CD8-positive, alpha-beta memory T cell (primary cell): ENCODE measurements around the gene MAMDC4. TPM values are rescaled to one million over a fixed set of nuclear protein-coding genes. Genes with fewer than 3 reads are reported as not detected.
"Not testable (repeated sequence)": the region's sequence is repeated elsewhere in the genome, so short reads cannot be mapped to it uniquely, and the experiment has no call there.

Experiments used
- CTCF ChIA-PET: fragments of 350-600 bp; sonication (Branson Sonifier 250); formaldehyde crosslinking; loops from one replicate; lab custom pipeline; 2021; ENCODE audit warnings: antibody characterized with exemption; lab: Charles Lee
- POLR2A ChIA-PET: fragments of 350-600 bp; sonication (Branson Sonifier 250); formaldehyde crosslinking; loops from one replicate; lab custom pipeline; 2021; ENCODE audit warnings: antibody characterized with exemption; lab: Charles Lee
- DNase-seq, 5 donors: peaks; one replicate each; pipeline versions ENCODE4 v3.0.0 to v3.0.0-alpha.2; 2020 to 2022; ENCODE audit warnings: mixed read lengths in 1 of 5
- H3K27ac ChIP-seq: one replicate; pipeline ENCODE4 v1.7.0; 2013; ENCODE audit warnings: low read depth, mild to moderate bottlenecking, low read length, moderate library complexity
- H3K27me3 ChIP-seq: 2 replicates; pipeline ENCODE4 v1.7.0; 2013; ENCODE audit warnings: low read length, mild to moderate bottlenecking; ENCODE audit not compliant: insufficient read depth, poor library complexity, severe bottlenecking
- H3K36me3 ChIP-seq: 2 replicates; pipeline ENCODE4 v1.7.0; 2013; ENCODE audit warnings: mild to moderate bottlenecking, low read length, moderate library complexity; ENCODE audit not compliant: insufficient read depth
- H3K4me1 ChIP-seq: 2 replicates; pipeline ENCODE4 v1.7.0; 2013; ENCODE audit warnings: mild to moderate bottlenecking, low read length, moderate library complexity; ENCODE audit not compliant: insufficient read depth
- H3K4me3 ChIP-seq: 2 replicates; pipeline ENCODE4 v1.7.0; 2013; ENCODE audit warnings: mild to moderate bottlenecking, low read length
- H3K9me3 ChIP-seq: 2 replicates; pipeline ENCODE4 v1.7.0; 2013; ENCODE audit warnings: mild to moderate bottlenecking, low read length
- H3K27ac Mint-ChIP-seq, 8 donors: one replicate each; pipeline ENCODE4 v1.8.0; 2020 to 2021; ENCODE audit warnings: mixed read lengths in 8 of 8, mild to moderate bottlenecking in 6 of 8, inconsistent platforms in 3 of 8, moderate library complexity in 3 of 8
- H3K27me3 Mint-ChIP-seq, 2 donors: one replicate each; pipeline ENCODE4 v1.8.0; 2020 to 2021; ENCODE audit warnings: mixed read lengths in 2 of 2, mild to moderate bottlenecking in 1 of 2, moderate library complexity in 1 of 2
- H3K36me3 Mint-ChIP-seq, 3 donors: one replicate each; pipeline ENCODE4 v1.8.0; 2020 to 2021; ENCODE audit warnings: mixed read lengths in 3 of 3, inconsistent platforms in 1 of 3, mild to moderate bottlenecking in 1 of 3
- H3K4me1 Mint-ChIP-seq, 3 donors: one replicate each; pipeline ENCODE4 v1.8.0; 2020 to 2021; ENCODE audit warnings: mixed read lengths in 3 of 3, inconsistent platforms in 1 of 3, mild to moderate bottlenecking in 1 of 3
- H3K4me3 Mint-ChIP-seq, 7 donors: one replicate each; pipeline ENCODE4 v1.8.0; 2020 to 2021; ENCODE audit warnings: mixed read lengths in 7 of 7, mild to moderate bottlenecking in 6 of 7, moderate library complexity in 4 of 7, inconsistent platforms in 2 of 7
- H3K9me3 Mint-ChIP-seq, 5 donors: one replicate each; pipeline ENCODE4 v1.8.0; 2020 to 2022; ENCODE audit warnings: mixed read lengths in 5 of 5, mild to moderate bottlenecking in 3 of 5, moderate library complexity in 2 of 5, inconsistent platforms in 1 of 5
- polyA plus RNA-seq: library from polyadenylated mRNA; unstranded; fragments of 300-500 nt; fragmentation: Illumina TruSeq; gene quantifications from one replicate; pipeline ENCODE4 v1.2.3, GENCODE V29; 2021
- total RNA-seq, 2 experiments: library from RNA; stranded (reverse); gene quantifications; one replicate each; pipeline ENCODE4 v1.2.3, GENCODE V29; 2021

The MAMDC4 gene
- total RNA-seq (10 to 100 TPM; 12.2 to 12.9 TPM), polyA plus RNA-seq (not detected)

GRCh38 chr9:136851941-136852663 is at the start of gene MAMDC4:
Gene MAMDC4 (plus strand): TSS chr9:136852346. CDS start chr9:136852417, 71 bp downstream.
- peak in 1 of 5 donors; percentile 43 for DNase-seq
- no peak within 1 kb of the TSS for H3K27ac ChIP-seq
- Mint-ChIP-seq H3K4me3 (peak within 1 kb of the TSS in 1 of 7 donors; percentile 68), H3K27ac (peak within 1 kb of the TSS in 2 of 8 donors; percentile 24 to 27), H3K4me1 (peaks cover 0 to 21% (median 10%) of the 10 kb centered on the region in 3 donors), H3K9me3 (peaks cover 0 to 2% (median 0%) of the 10 kb centered on the region in 5 donors), H3K36me3 (peaks cover 0 to 5% (median 0%) of the 10 kb centered on the region in 3 donors), H3K27me3 (peaks cover 4 to 12% of the 10 kb centered on the region in 2 donors)
- ChIA-PET CTCF (interaction anchor here (1.5 to 1.6 kb wide), 2 partner anchors 10 to 195 kb away, joined by 3 to 6 read pairs; partner anchors contain the start of gene AJM1), POLR2A (no interaction called here)
- H3K36me3 ChIP-seq = no peaks in the 10 kb centered on the region
- no peaks in the 10 kb centered on the region for H3K9me3 ChIP-seq
- peaks cover 17% of the 10 kb centered on the region for H3K4me1 ChIP-seq
- H3K4me3 ChIP-seq = no peak within 1 kb of the TSS
- peaks cover 4% of the 10 kb centered on the region for H3K27me3 ChIP-seq

DNA sequence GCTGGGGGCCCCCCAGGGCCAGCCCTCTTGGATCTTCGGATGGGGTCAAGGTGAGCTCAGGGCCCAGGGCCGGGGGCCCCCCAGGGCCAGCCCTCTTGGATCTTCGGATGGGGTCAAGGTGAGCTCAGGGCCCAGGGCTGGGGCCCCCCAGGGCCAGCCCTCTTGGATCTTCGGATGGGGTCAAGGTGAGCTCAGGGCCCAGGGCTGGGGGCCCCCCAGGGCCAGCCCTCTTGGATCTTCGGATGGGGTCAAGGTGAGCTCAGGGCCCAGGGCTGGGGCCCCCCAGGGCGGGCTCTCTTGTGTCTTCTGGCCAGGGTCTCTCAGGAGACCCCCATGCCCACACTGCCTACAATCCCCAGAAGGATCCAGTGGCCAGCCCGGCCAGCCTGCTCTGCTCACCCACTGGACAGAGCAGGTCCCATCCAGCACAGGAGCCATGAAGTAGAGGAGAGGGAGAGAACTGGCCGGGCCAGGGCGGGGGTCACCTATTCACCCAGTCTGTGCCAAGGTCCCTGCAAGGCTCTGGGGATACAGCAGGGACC is 49.1 kb upstream of the MAMDC4 start:
- H3K9me3 ChIP-seq, H3K9me3 Mint-ChIP-seq, H3K27ac Mint-ChIP-seq, H3K36me3 ChIP-seq, H3K27me3 Mint-ChIP-seq, H3K27me3 ChIP-seq, DNase-seq, H3K27ac ChIP-seq, H3K4me3 ChIP-seq: not testable (repeated sequence)
- H3K4me1 ChIP-seq = peaks cover 31% of the 10 kb centered on the region
- Mint-ChIP-seq H3K4me3 (peak overlapping the region in 1 of 7 donors; percentile 54), H3K36me3 (peaks cover 0 to 10% (median 3%) of the 10 kb centered on the region in 3 donors), H3K4me1 (peaks cover 18 to 39% (median 23%) of the 10 kb centered on the region in 3 donors)
- ChIA-PET POLR2A (interaction anchor here (1.1 kb wide), 1 partner anchor 9 kb away, joined by 3 read pairs; no protein-coding TSS in a partner anchor), CTCF (interaction anchor here (1.0 kb wide), 1 partner anchor 11 kb away, joined by 3 read pairs; no protein-coding TSS in a partner anchor)

GRCh38 chr9:136803551-136804508 is 48.3 kb upstream of the MAMDC4 start:
- Histone ChIP-seq H3K9me3 (no peaks in the 10 kb centered on the region), H3K36me3 (no peaks in the 10 kb centered on the region), H3K4me3 (no peak overlapping the region), H3K27ac (no peak overlapping the region), H3K27me3 (no peaks in the 10 kb centered on the region), H3K4me1 (peaks cover 32% of the 10 kb centered on the region)
- ChIA-PET CTCF (interaction anchor here (1.0 to 1.4 kb wide), 2 partner anchors 11 to 17 kb away, joined by 3 read pairs; no protein-coding TSS in a partner anchor), POLR2A (no interaction called here)
- Mint-ChIP-seq H3K36me3 (peaks cover 0 to 13% (median 3%) of the 10 kb centered on the region in 3 donors), H3K9me3 (no peaks in the 10 kb centered on the region), H3K27ac (peak overlapping the region in 3 of 8 donors; percentile 56 to 94 (median 69)), H3K4me3 (peak overlapping the region in 1 of 7 donors; percentile 54), H3K27me3 (peaks cover 0 to 7% of the 10 kb centered on the region in 2 donors), H3K4me1 (peaks cover 21 to 42% (median 25%) of the 10 kb centered on the region in 3 donors)
- DNase-seq = no peak

DNA sequence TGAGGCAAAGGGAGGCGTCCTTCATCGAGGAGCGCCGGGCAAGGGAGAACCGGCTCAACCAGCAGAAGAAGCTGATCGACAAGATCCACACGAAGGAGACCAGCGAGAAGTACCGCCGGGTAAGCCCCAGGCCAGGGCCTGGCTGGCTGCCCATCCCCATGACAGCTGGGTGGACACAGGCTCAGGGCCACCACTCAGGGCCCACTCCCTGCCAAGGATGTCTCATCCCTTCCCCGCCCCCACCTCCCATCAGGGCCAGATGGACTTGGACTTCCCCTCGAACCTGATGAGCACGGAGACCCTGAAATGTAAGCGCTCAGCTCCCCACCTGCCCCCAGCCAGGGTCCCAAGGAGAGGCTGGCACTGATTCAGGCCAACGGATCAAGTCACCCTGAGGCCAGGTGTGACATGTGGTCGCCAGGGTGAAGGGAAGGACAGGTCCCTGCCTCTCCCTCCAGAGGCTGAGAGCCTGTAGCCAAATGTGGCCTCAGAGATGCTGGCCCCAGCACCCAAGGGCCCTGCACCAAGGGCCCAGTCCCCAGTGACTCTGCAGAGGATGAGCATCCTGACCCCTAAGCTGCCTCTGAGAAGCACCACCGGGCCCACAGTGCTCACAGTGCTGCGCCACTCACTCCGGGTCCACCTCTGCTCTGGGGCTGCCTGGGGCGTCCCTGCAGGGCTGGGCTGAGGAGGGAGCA is 47.5 kb upstream of the MAMDC4 start:
- ChIA-PET POLR2A (no interaction called here), CTCF (interaction anchor here (1.4 to 1.7 kb wide), 2 partner anchors 18 to 385 kb away, joined by 3 to 5 read pairs; partner anchors contain the start of gene SSNA1)
- H3K27ac Mint-ChIP-seq = peak overlapping the region in 2 of 8 donors; percentile 21 to 56

DNA sequence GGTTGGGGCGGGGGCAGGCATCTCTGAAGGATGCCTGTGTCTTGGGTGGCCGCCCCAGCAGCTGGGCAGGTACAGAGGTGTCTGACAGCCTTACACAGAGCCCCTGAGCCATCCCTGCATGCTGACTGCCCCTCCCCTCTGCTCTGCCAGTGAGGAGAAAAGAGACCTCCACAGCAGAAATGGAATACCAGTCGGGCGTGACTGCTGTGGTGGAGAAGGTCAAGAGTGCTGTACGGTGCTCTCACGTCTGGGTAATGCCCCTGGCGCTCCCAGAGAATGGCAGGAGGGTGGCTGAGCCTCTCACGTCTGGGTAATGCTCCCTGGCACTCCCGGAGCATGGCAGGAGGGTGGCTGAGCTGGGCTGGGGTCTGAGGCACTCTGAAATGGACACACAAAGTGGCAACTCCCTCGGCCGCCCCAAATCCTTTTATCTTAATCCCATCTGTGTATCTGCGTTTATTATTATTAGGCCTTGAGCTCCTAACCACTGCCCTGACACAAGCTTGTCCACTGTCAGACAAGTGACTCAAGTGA is 46.9 kb upstream of the MAMDC4 start:
- peaks cover 32 to 50% (median 35%) of the 10 kb centered on the region in 3 donors for H3K4me1 Mint-ChIP-seq
- H3K27me3 Mint-ChIP-seq = peaks cover 0 to 5% of the 10 kb centered on the region in 2 donors
- no peaks in the 10 kb centered on the region for H3K9me3 Mint-ChIP-seq
- peaks cover 0 to 22% (median 3%) of the 10 kb centered on the region in 3 donors for H3K36me3 Mint-ChIP-seq
- Histone ChIP-seq H3K4me3 (no peak overlapping the region), H3K27me3 (no peaks in the 10 kb centered on the region), H3K4me1 (peaks cover 36% of the 10 kb centered on the region), H3K36me3 (no peaks in the 10 kb centered on the region), H3K9me3 (no peaks in the 10 kb centered on the region), H3K27ac (no peak overlapping the region)
- peak overlapping the region in 5 of 7 donors; percentile 11 to 61 (median 26) for H3K4me3 Mint-ChIP-seq
- H3K27ac Mint-ChIP-seq = peak overlapping the region in 2 of 8 donors; percentile 61 to 82
- DNase-seq = no peak
- CTCF ChIA-PET = interaction anchor here (1.4 to 4.1 kb wide), 3 partner anchors 13 to 384 kb away, joined by 3 to 14 read pairs (median 5); partner anchors contain the start of gene SSNA1
- POLR2A ChIA-PET = interaction anchor here (1.1 kb wide), 1 partner anchor 13 kb away, joined by 3 read pairs; no protein-coding TSS in a partner anchor

More for the DNA sequence above, 47.5 kb upstream of the MAMDC4 start:
- Mint-ChIP-seq H3K4me3 (no peak overlapping the region), H3K27me3 (peaks cover 0 to 7% of the 10 kb centered on the region in 2 donors), H3K36me3 (peaks cover 0 to 17% (median 3%) of the 10 kb centered on the region in 3 donors), H3K9me3 (no peaks in the 10 kb centered on the region), H3K4me1 (peaks cover 29 to 50% (median 31%) of the 10 kb centered on the region in 3 donors)
- no peak overlapping the region for H3K4me3 ChIP-seq
- no peak for DNase-seq
- H3K9me3 ChIP-seq = no peaks in the 10 kb centered on the region
- no peak overlapping the region for H3K27ac ChIP-seq
- peaks cover 32% of the 10 kb centered on the region for H3K4me1 ChIP-seq
- H3K36me3 ChIP-seq = no peaks in the 10 kb centered on the region
- no peaks in the 10 kb centered on the region for H3K27me3 ChIP-seq

- H3K27ac ChIP-seq = no peak overlapping the region
- peak overlapping the region; percentile 26 to 91 (median 88) for H3K4me3 Mint-ChIP-seq
- H3K36me3 Mint-ChIP-seq = peaks cover 0 to 24% (median 3%) of the 10 kb centered on the region in 3 donors
- no peaks in the 10 kb centered on the region for H3K36me3 ChIP-seq
- H3K27ac Mint-ChIP-seq = peak overlapping the region in 1 of 8 donors; percentile 94
- H3K9me3 ChIP-seq = no peaks in the 10 kb centered on the region
- no peaks in the 10 kb centered on the region for H3K9me3 Mint-ChIP-seq
- H3K4me1 Mint-ChIP-seq = peaks cover 27 to 46% (median 30%) of the 10 kb centered on the region in 3 donors
- no peak for DNase-seq
- ChIA-PET CTCF (interaction anchor here (1.1 to 4.1 kb wide), 7 partner anchors 14 to 383 kb away, joined by 3 to 14 read pairs (median 5); partner anchors contain the start of genes AJM1 and SSNA1), POLR2A (interaction anchor here (0.7 to 1.1 kb wide), 2 partner anchors 10 to 14 kb away, joined by 3 read pairs; no protein-coding TSS in a partner anchor)
- H3K4me1 ChIP-seq = peaks cover 29% of the 10 kb centered on the region
- H3K27me3 ChIP-seq = no peaks in the 10 kb centered on the region
- peaks cover 0 to 1% of the 10 kb centered on the region in 2 donors for H3K27me3 Mint-ChIP-seq
- H3K4me3 ChIP-seq = no peak overlapping the region
Observed at GRCh38 chr9:136806067-136806466, 46.1 kb upstream of the MAMDC4 start.
